Gastrocnemius medialis (tissue), 4 donors: ENCODE measurements around the gene WIPF3. TPM values are rescaled to one million over a fixed set of nuclear protein-coding genes. Genes with fewer than 3 reads are reported as not detected.
A peak's percentile ranks its signal among the peaks of the same experiment; 100 is the strongest.

Source experiments
- ATAC-seq, 2 donors: fragments of 150-250 bp; one replicate each; pipeline ENCODE4 v1.9.1; 2016
- DNase-seq, 2 donors: peaks; one replicate each; pipeline ENCODE4 v3.0.0-alpha.2; 2019
- H3K27ac ChIP-seq, 4 donors: fragments of 200-600 bp; sonication (generic); 1 replicate in 1 of 4; 2 replicates in 3 of 4; pipeline ENCODE4 v1.5.1; 2016 to 2018; ENCODE audit warnings: mild to moderate bottlenecking in 2 of 4, moderate library complexity in 1 of 4
- H3K27me3 ChIP-seq, 3 donors: fragments of 200-600 bp; sonication (generic) in 2 of 3; 1 replicate in 1 of 3; 2 replicates in 2 of 3; pipeline versions ENCODE4 v1.5.1 to v1.6.0; 2016 to 2019; ENCODE audit warnings: mild to moderate bottlenecking in 1 of 3, moderate library complexity in 1 of 3
- H3K36me3 ChIP-seq, 2 donors: fragments of 200-600 bp; sonication (generic) in 1 of 2; one replicate each; pipeline ENCODE4 v1.5.1; 2017 to 2018
- H3K4me1 ChIP-seq, 2 donors: fragments of 200-600 bp; sonication (generic) in 1 of 2; one replicate each; pipeline ENCODE4 v1.5.1; 2016 to 2017; ENCODE audit warnings: mild to moderate bottlenecking in 2 of 2
- H3K4me3 ChIP-seq, 4 donors: fragments of 200-600 bp; sonication (generic) in 3 of 4; 1 replicate in 1 of 4; 2 replicates in 3 of 4; pipeline ENCODE4 v1.5.1; 2016 to 2019; ENCODE audit warnings: mild to moderate bottlenecking in 2 of 4
- H3K9me3 ChIP-seq, 3 donors: fragments of 200-600 bp; sonication (generic) in 2 of 3; 1 replicate in 1 of 3; 2 replicates in 2 of 3; pipeline ENCODE4 v1.5.1; 2016 to 2019
- POLR2A ChIP-seq, 2 donors: fragments of 450-650 bp; IDR thresholded peaks; one replicate each; pipeline ENCODE4 v1.6.1; 2017; ENCODE audit warnings: antibody characterized with exemption in 2 of 2, mild to moderate bottlenecking in 2 of 2, moderate library complexity in 2 of 2
- in situ Hi-C, 4 donors: fragments of 200-750 bp; cut with MboI; loops; one replicate each; pipeline versions ENCODE4 v1.15.0 to v1.8.0; 2017; ENCODE audit warnings: low sequenced_read_pairs in 4 of 4
- intact Hi-C: fragments of 100-400 bp; cut with DNase I; formaldehyde crosslinking; loops from one replicate; pipeline ENCODE4 v1.15.1; 2023; ENCODE audit warnings: low total_unique reads
- total RNA-seq, 4 donors: library from RNA; depleted of rRNA; stranded (reverse); fragments of >200 nt; gene quantifications; one replicate each; pipeline versions ENCODE4 v1.1.0 to v1.2.3, GENCODE V29; 2016
- TF ChIP-seq, protein P1 (sequence below), 5 experiments: fragments of 450-650 bp in 3 of 5; fragments of 200-600 bp in 2 of 5; sonication (generic) in 2 of 5; IDR thresholded peaks in 4 of 5; conservative IDR thresholded peaks in 1 of 5; 1 replicate in 4 of 5; 2 replicates in 1 of 5; pipeline ENCODE4 v1.5.1; 2016 to 2019; ENCODE audit warnings: antibody characterized with exemption in 5 of 5, mild to moderate bottlenecking in 3 of 5, moderate library complexity in 3 of 5

The WIPF3 gene
- total RNA-seq, 4 donors from 2014 or later = 4.2 to 9.9 (median 8.3) TPM

DNA sequence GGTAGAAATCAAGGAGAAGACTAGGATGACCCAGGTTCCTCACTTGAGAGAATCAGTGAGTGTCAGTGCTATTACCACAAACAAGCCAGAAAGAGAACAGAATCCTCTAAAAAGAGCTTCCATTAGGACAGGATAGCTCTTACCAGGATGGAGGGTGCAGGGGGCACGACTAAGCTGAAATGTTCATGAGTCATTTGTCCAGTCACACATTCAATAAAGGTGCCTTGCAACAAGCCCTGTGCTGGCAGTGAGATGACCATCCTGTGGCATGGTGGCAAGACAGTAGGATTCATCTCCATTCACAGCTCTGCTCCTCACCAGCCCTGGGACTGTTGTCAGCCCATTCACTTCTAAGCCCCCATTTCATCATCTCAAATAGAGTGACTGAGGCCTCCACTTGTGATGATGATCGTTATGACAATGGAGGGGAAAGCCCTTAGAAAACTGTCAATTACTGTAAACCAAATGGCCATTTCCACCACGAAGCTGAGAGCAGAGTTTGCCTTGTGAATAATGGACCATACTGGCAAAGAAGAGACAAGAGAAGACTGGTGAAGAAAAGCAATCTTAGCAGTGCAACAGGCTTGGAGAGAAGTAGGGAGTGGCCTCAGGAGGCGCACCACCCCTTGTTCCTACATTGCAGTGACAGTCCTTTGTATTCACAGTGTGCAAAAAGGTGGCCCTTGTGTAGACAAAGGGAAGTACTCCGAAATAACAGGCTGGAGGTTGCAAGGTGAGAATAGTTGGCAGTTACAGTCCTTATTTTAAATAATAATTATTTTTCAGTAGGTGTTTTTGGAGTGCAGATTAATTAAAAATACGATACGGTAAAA lies 9.0 kb upstream of the WIPF3 start:
- H3K9me3 ChIP-seq = no peaks in the 10 kb centered on the region
- H3K4me3 ChIP-seq = no peak overlapping the region
- H3K27ac ChIP-seq = no peak overlapping the region
- TF ChIP-seq POLR2A (IDR thresholded peaks at IDR 0.05) = no peak
- TF ChIP-seq, protein P1, sequence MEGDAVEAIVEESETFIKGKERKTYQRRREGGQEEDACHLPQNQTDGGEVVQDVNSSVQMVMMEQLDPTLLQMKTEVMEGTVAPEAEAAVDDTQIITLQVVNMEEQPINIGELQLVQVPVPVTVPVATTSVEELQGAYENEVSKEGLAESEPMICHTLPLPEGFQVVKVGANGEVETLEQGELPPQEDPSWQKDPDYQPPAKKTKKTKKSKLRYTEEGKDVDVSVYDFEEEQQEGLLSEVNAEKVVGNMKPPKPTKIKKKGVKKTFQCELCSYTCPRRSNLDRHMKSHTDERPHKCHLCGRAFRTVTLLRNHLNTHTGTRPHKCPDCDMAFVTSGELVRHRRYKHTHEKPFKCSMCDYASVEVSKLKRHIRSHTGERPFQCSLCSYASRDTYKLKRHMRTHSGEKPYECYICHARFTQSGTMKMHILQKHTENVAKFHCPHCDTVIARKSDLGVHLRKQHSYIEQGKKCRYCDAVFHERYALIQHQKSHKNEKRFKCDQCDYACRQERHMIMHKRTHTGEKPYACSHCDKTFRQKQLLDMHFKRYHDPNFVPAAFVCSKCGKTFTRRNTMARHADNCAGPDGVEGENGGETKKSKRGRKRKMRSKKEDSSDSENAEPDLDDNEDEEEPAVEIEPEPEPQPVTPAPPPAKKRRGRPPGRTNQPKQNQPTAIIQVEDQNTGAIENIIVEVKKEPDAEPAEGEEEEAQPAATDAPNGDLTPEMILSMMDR (IDR thresholded peaks at IDR 0.05 in 4 of 5, conservative IDR thresholded peaks at IDR 0.05 in 1 of 5) = no peak
- intact Hi-C loops (no loop called here), in situ Hi-C loops (no loop called here)
- H3K27me3 ChIP-seq = no peaks in the 10 kb centered on the region
- ATAC-seq = no peak
- H3K4me1 ChIP-seq = no peaks in the 10 kb centered on the region
- DNase-seq = no peak
- no peaks in the 10 kb centered on the region for H3K36me3 ChIP-seq

DNA sequence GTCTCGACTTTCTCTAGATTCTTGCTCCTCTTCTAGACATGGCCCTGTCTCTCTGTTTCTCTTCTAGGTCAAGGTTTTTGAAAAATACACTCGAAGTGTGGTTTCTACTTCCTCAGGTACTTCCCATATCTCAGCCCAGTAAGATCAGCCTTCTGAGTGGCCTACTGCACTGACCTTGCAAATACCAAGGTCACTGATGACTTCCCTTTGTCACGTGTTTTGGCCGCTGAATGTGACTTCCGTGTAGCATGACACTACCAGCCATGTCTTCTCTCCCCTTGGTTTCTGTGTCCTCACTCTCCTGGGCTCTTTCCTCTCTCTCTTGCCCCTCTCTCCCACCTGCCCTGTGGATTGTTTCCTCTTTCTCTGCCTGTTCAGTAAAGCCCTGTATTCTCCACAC lies 7.9 kb upstream of the WIPF3 start:
- H3K4me1 ChIP-seq = no peaks in the 10 kb centered on the region

DNA sequence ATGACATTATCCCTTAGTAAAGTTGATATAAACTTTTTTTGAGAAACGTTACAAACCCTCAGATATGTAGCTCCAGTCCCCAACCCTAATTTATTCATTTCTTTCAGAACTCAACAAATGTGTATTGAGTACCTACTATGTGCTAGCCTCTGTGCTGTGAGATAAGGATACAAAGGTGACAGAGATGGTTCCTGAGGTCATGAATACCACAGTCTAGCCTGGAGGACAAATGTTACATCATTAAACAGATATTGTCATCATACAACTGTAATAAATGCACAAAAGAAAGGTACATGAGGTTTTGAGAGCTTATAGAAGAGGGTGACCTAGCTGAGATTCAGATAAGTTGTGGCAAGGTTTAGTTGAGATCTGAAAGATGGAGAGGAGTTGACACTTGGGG lies 4.4 kb upstream of the WIPF3 start:
- H3K4me3 ChIP-seq = no peak overlapping the region
- TF ChIP-seq, protein P1 (IDR thresholded peaks at IDR 0.05 in 4 of 5, conservative IDR thresholded peaks at IDR 0.05 in 1 of 5) = no peak
- TF ChIP-seq POLR2A (IDR thresholded peaks at IDR 0.05) = no peak
- no peaks in the 10 kb centered on the region for H3K36me3 ChIP-seq
- no peak for ATAC-seq
- H3K27me3 ChIP-seq = no peaks in the 10 kb centered on the region
- no peaks in the 10 kb centered on the region for H3K9me3 ChIP-seq
- no peak for DNase-seq
- no peak overlapping the region for H3K27ac ChIP-seq
- intact Hi-C loops = no loop called here
- H3K4me1 ChIP-seq = no peaks in the 10 kb centered on the region
- in situ Hi-C loops = no loop called here

More for the DNA sequence above, 7.9 kb upstream of the WIPF3 start:
- Histone ChIP-seq H3K4me3 (no peak overlapping the region), H3K36me3 (no peaks in the 10 kb centered on the region), H3K27ac (no peak overlapping the region), H3K9me3 (no peaks in the 10 kb centered on the region), H3K27me3 (no peaks in the 10 kb centered on the region)
- no peak for DNase-seq
- intact Hi-C loops = no loop called here
- no peak for ATAC-seq
- in situ Hi-C loops = no loop called here
- TF ChIP-seq, protein P1 (IDR thresholded peaks at IDR 0.05 in 4 of 5, conservative IDR thresholded peaks at IDR 0.05 in 1 of 5) = no peak

DNA sequence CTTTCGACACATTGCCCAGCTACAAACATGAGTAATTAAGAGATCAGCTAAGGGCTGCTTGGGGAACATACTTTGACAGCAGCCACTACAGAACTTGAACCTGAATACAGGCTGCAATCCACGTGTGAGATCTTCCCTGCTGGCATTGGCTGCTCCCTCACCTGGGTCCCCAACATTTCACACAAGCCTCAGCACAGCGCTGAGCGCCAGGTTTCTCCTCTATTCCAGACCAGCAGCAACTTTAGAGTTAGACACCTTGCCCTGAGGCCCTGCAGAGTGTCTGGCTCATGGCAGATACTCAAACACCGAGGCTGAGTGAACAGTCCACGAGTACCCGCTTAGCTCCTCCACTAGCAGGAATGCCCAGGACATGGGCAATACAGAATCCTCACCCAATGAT lies 1.3 kb upstream of the WIPF3 start:
- intact Hi-C loops (loop anchor here (5.0 kb wide), 1 partner anchor 58 kb away; no protein-coding TSS in a partner anchor), in situ Hi-C loops (no loop called here)
- DNase-seq = no peak
- H3K4me3 ChIP-seq = no peak overlapping the region
- no peaks in the 10 kb centered on the region for H3K36me3 ChIP-seq
- no peak for ATAC-seq
- peaks cover 23% of the 10 kb centered on the region in 2 donors for H3K4me1 ChIP-seq
- H3K27ac ChIP-seq = peak overlapping the region in 2 of 4 donors; percentile 84 to 96
- no peak for TF ChIP-seq POLR2A (IDR thresholded peaks at IDR 0.05)
- TF ChIP-seq, protein P1 (IDR thresholded peaks at IDR 0.05 in 4 of 5, conservative IDR thresholded peaks at IDR 0.05 in 1 of 5) = no peak
- H3K27me3 ChIP-seq = no peaks in the 10 kb centered on the region
- no peaks in the 10 kb centered on the region for H3K9me3 ChIP-seq
